ENCODE data around the gene ST6GAL1.

GRCh38 chr3:186882150-186882524 lies 48.2 kb upstream of the ST6GAL1 start:
- no peak for TF ChIP-seq YY1 (IDR thresholded peaks at IDR 0.05; ENCODE audit: insufficient read depth, insufficient read length)
- TF ChIP-seq ZNF274 (IDR thresholded peaks at IDR 0.05; ENCODE audit: low read depth, low read length), result no peak
